ENCODE measurements around the gene SYCP3. TPM values are rescaled to one million over a fixed set of nuclear protein-coding genes. Genes with fewer than 3 reads are reported as not detected.

Gene SYCP3
- total and polyA plus RNA-seq, 2 of the 13 experiments (the other 11 are each of a cell fraction or from before 2014, with no cell fraction given) = not detected

DNA sequence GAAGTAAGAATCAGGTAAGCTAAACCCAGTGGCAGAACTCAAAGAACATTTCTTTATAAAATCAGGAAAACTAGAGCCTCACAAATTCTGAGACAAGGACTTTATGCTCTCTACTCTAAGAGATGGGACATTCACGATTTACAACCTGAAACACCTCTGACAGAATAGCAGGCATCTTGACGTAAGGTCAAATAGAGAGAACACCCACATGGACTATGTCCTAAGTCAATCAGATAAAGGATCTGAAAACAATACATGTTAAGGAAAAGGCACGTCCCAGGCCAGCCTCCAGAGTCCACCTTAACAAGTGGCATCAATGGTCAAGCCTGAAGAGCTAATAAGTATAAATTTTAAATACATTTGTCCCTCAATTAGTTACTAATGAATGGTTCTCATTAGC is 39.9 kb upstream of the SYCP3 start (continued):
- TF ChIP-seq PRDM10 (CRISPR knock-in tag; IDR thresholded peaks at IDR 0.05; ENCODE audit: low read depth) (no peak), HHEX (CRISPR knock-in tag; IDR thresholded peaks at IDR 0.05) (no peak), SOX6 (IDR thresholded peaks at IDR 0.05) (no peak), SOX6 (CRISPR knock-in tag; IDR thresholded peaks at IDR 0.05) (no peak)

- no peaks in the 10 kb centered on the region; a peak in 1 of 5 replicates for H3K36me3 ChIP-seq (replicated peaks in 1 of 2; ENCODE audit: control insufficient read depth in 1 of 2, insufficient read depth in 2 of 2, low read length in 2 of 2)
- 80% methylated on average over 4 of the region's 4 CpGs for WGBS (ENCODE audit: low lambda C conversion rate)
- TF ChIP-seq TEAD3 (CRISPR knock-in tag; optimal IDR thresholded peaks at IDR 0.05; ENCODE audit: borderline replicate concordance) (no peak), PATZ1 (CRISPR knock-in tag; IDR thresholded peaks at IDR 0.05) (no peak), ZFP36L1 (CRISPR knock-in tag; IDR thresholded peaks at IDR 0.05) (no peak), ZNF598 (CRISPR knock-in tag; IDR thresholded peaks at IDR 0.05; ENCODE audit: borderline replicate concordance) (no peak), IRF2 (CRISPR knock-in tag; IDR thresholded peaks at IDR 0.05) (no peak)
- TF ChIP-seq, protein P1, sequence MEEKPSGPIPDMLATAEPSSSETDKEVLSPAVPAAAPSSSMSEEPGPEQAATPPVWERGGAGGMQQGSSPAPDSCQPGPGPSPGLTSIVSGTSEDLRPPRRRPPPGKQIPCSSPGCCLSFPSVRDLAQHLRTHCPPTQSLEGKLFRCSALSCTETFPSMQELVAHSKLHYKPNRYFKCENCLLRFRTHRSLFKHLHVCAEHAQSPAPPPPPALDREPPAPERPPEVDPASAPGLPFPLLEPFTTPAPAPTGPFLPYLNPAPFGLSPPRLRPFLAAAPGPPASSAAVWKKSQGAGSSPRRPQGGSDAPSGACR (CRISPR knock-in tag; IDR thresholded peaks at IDR 0.05) = no peak
- no peak overlapping the region for H3K9ac ChIP-seq (ENCODE audit: insufficient read depth, low read depth, low read length)
- FAIRE-seq = no peak
- in situ Hi-C loops (cut with HindIII; ENCODE audit: extremely low pct_ligation_motif_present, low pct_unique_long_range_greater_than_20kb) = no loop called here
- intact Hi-C loops (cut with micrococcal nuclease; ENCODE audit: unreplicated experiment) = no loop called here
- H3K9me3 ChIP-seq (ENCODE audit: low read length) = no peaks in the 10 kb centered on the region
- no peaks in the 10 kb centered on the region for H3K27me3 ChIP-seq (ENCODE audit: control insufficient read depth in 1 of 2, insufficient read depth in 2 of 2, low read length in 2 of 2)
- H3K79me2 ChIP-seq (ENCODE audit: insufficient read depth, low read length) = no peaks in the 10 kb centered on the region
- ChIA-PET CTCF (ENCODE audit: low intra/inter-chr PET ratio, low total read pairs) (no interaction called here), POLR2A (no interaction called here)
- H3K27ac ChIP-seq (ENCODE audit: extremely low read length, insufficient read depth, low read length) = no peak overlapping the region
- no peak overlapping the region for H3K4me2 ChIP-seq (ENCODE audit: low read depth, low read length)
- H4K20me1 ChIP-seq (ENCODE audit: insufficient read depth, low read length) = no peaks in the 10 kb centered on the region
- no TSS peak for BruUV-seq (replicated peaks)
- ATAC-seq = no peak
- no peak overlapping the region for H2AFZ ChIP-seq (ENCODE audit: low read length)
- DNase-seq (ENCODE audit: low spot score) = no peak
- no peak overlapping the region for H3K4me3 ChIP-seq (replicated peaks in 1 of 3; ENCODE audit: insufficient read depth in 1 of 3, low read depth in 2 of 3, low read length in 3 of 3)
- H3K4me1 ChIP-seq (ENCODE audit: insufficient read depth, low read length) = peaks cover 14% of the 10 kb centered on the region; the same call in 1 of the 2 replicates
Observed at GRCh38 chr12:101777978-101778377, 38.7 kb upstream of the SYCP3 start.
